GM19035 (cell line): ENCODE results near the gene KIF4A.
A peak's percentile ranks its signal among the peaks of the same experiment; 100 is the strongest.

Source experiments
- ATAC-seq: cut with Tn5 transposase; IDR thresholded peaks from one replicate; pipeline ENCODE4 v1.9.1; 2021; ENCODE audit not compliant: unreplicated experiment

The KIF4A gene

GRCh38 chrX:70437921-70438665 lies 148.2 kb downstream of the KIF4A start:
- ATAC-seq, result no peak

- no peak for ATAC-seq
These were observed 149.1 kb downstream of the KIF4A start for GRCh38 chrX:70439016-70439415.

- no peak for ATAC-seq
These were observed 152.3 kb downstream of the KIF4A start for GRCh38 chrX:70442224-70442623.

GRCh38 chrX:70444326-70444945 lies 154.5 kb downstream of the KIF4A start, which contains the start of gene DLG3:
DLG3 (plus strand) TSS chrX:70444835; CDS start chrX:70445202, 367 bp downstream.
- no peak for ATAC-seq

- ATAC-seq, result no peak
These were observed 155.2 kb downstream of the KIF4A start for GRCh38 chrX:70444946-70445656.

- no peak for ATAC-seq
These were observed 156.0 kb downstream of the KIF4A start for GRCh38 chrX:70445951-70446350.

GRCh38 chrX:70446380-70447350 lies 156.8 kb downstream of the KIF4A start:
- no peak for ATAC-seq

GRCh38 chrX:70449457-70449966 lies 159.6 kb downstream of the KIF4A start:
- no peak for ATAC-seq

GRCh38 chrX:70452143-70452733 lies 162.3 kb downstream of the KIF4A start:
- ATAC-seq, result peak; percentile 47

GRCh38 chrX:70453024-70453618 lies 163.2 kb downstream of the KIF4A start:
- ATAC-seq, result no peak

- peak; percentile 50 for ATAC-seq
These were observed 164.8 kb downstream of the KIF4A start for GRCh38 chrX:70454441-70455365.

- ATAC-seq, result no peak
These were observed 165.7 kb downstream of the KIF4A start for GRCh38 chrX:70455366-70456202.

GRCh38 chrX:70456256-70456655 lies 166.4 kb downstream of the KIF4A start:
- no peak for ATAC-seq

- ATAC-seq, result no peak
These were observed 171.1 kb downstream of the KIF4A start for GRCh38 chrX:70461026-70461425.

GRCh38 chrX:70464051-70464450 lies 174.1 kb downstream of the KIF4A start:
- ATAC-seq, result no peak

GRCh38 chrX:70466968-70467367 lies 177.1 kb downstream of the KIF4A start:
- no peak for ATAC-seq

GRCh38 chrX:70468709-70469108 lies 178.8 kb downstream of the KIF4A start:
- ATAC-seq, result no peak
